ENCODE data around the gene CALHM5.
A peak's percentile ranks its signal among the peaks of the same experiment; 100 is the strongest.

The CALHM5 gene

GRCh38 chr6:116508527-116508926 is 2.9 kb upstream of the CALHM5 start:
- DNase-seq (ENCODE audit: low read depth): no peak

GRCh38 chr6:116512111-116512559 is 696 bp downstream of the CALHM5 start:
- DNase-seq (ENCODE audit: low read depth): peak; percentile 60

- DNase-seq (ENCODE audit: low read depth): no peak
Observed at GRCh38 chr6:116512734-116513133, 1.3 kb downstream of the CALHM5 start.

GRCh38 chr6:116513224-116513875 is 1.9 kb downstream of the CALHM5 start:
- DNase-seq (ENCODE audit: low read depth): no peak

GRCh38 chr6:116514111-116514510 is 2.7 kb downstream of the CALHM5 start:
- DNase-seq (ENCODE audit: low read depth): no peak

- DNase-seq (ENCODE audit: low read depth): no peak
Observed at GRCh38 chr6:116515141-116515540, 3.7 kb downstream of the CALHM5 start.

- DNase-seq (ENCODE audit: low read depth): no peak
Observed at GRCh38 chr6:116518621-116519368, 7.4 kb downstream of the CALHM5 start.

- no peak for DNase-seq (ENCODE audit: low read depth)
Observed at GRCh38 chr6:116522896-116523295, 11.5 kb downstream of the CALHM5 start.

- no peak for DNase-seq (ENCODE audit: low read depth)
Observed at GRCh38 chr6:116524236-116524635, 12.8 kb downstream of the CALHM5 start.

- no peak for DNase-seq (ENCODE audit: low read depth)
Observed at GRCh38 chr6:116528133-116528532, 16.7 kb downstream of the CALHM5 start.

- peak; percentile 41 for DNase-seq (ENCODE audit: low read depth)
Observed at GRCh38 chr6:116528780-116529179, 17.3 kb downstream of the CALHM5 start.

- no peak for DNase-seq (ENCODE audit: low read depth)
Observed at GRCh38 chr6:116529466-116530290, 18.2 kb downstream of the CALHM5 start.

GRCh38 chr6:116530436-116530835 is 19.0 kb downstream of the CALHM5 start:
- DNase-seq (ENCODE audit: low read depth): peak; percentile 36

GRCh38 chr6:116531675-116532570 is 20.5 kb downstream of the CALHM5 start:
- peak; percentile 78 for DNase-seq (ENCODE audit: low read depth)

GRCh38 chr6:116533233-116533957 is 22.0 kb downstream of the CALHM5 start:
- no peak for DNase-seq (ENCODE audit: low read depth)

GRCh38 chr6:116535109-116535508 is 23.7 kb downstream of the CALHM5 start:
- no peak for DNase-seq (ENCODE audit: low read depth)

- DNase-seq (ENCODE audit: low read depth): peak; percentile 66
Observed at GRCh38 chr6:116536216-116536621, 24.8 kb downstream of the CALHM5 start.

GRCh38 chr6:116542426-116542825 is 31.0 kb downstream of the CALHM5 start:
- no peak for DNase-seq (ENCODE audit: low read depth)

- no peak for DNase-seq (ENCODE audit: low read depth)
Observed at GRCh38 chr6:116543149-116543548, 31.7 kb downstream of the CALHM5 start.

GRCh38 chr6:116545651-116546050 is 34.2 kb downstream of the CALHM5 start, which contains the start of gene TRAPPC3L:
Gene TRAPPC3L, minus strand, starts transcription at chr6:116545684. Its CDS starts 170 bp downstream, at chr6:116545514.
- no peak for DNase-seq (ENCODE audit: low read depth)

- no peak for DNase-seq (ENCODE audit: low read depth)
Observed at GRCh38 chr6:116547358-116547757, 35.9 kb downstream of the CALHM5 start.

All from iris pigment epithelial cell (primary cell).